Measurements from ENCODE around the gene SLC1A5. TPM values are rescaled to one million over a fixed set of nuclear protein-coding genes. Genes with fewer than 3 reads are reported as not detected.
"Not testable (repeated sequence)": the region's sequence is repeated elsewhere in the genome, so short reads cannot be mapped to it uniquely, and the experiment has no call there.

Gene SLC1A5
- total RNA-seq, 1 donor from 2014 or later = 267 TPM

DNA sequence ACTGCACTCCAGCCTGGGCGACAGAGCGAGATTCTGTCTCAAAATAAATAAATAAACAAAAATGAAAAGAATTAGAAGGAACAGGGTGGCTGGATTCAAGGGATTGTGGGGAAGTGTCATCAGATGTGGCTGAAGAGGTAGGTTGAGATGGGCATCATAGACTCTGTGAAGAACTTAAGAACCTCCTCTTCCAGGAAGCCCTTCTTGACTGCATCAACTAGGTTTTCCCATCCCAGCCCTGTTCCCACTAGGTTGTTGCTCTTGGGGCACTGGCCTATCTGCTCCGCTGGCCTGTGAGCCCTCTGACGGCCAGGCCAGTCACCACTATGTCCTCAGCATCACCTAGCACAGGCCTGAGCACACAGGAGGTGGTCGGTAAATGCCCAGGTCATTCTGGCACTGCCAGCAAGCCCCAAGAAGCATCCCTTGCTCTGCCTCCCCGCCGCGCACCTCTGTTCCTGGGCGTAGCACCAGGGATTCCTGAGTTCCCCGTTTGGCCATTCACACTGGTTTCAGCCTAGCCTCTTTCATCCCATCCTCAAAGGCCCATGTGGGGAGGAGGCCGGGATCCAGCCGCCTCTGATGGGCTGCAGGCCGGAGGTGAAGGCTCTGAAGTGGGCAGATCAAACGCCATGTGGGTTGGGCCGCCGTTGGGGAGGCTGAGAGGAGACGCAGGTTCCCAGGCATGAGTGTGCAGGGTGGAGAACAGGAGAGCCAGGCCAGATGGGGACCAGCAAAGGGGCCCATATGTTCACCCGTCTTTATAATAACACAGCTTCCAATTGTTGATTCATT is 27.6 kb upstream of the SLC1A5 start:
- peaks cover 2% of the 10 kb centered on the region for H3K27me3 Mint-ChIP-seq (ENCODE audit: insufficient read depth)
- no peak overlapping the region for H3K27ac Mint-ChIP-seq
- no peak for DNase-seq (ENCODE audit: low spot score)
- peaks cover 16% of the 10 kb centered on the region for H3K4me1 Mint-ChIP-seq (ENCODE audit: low read depth)
- intact Hi-C loops (cut with micrococcal nuclease) = no loop called here
- no peaks in the 10 kb centered on the region for H3K36me3 Mint-ChIP-seq (ENCODE audit: low read depth)
- no peaks in the 10 kb centered on the region for H3K9me3 Mint-ChIP-seq
- no peak overlapping the region for H3K4me3 Mint-ChIP-seq

DNA sequence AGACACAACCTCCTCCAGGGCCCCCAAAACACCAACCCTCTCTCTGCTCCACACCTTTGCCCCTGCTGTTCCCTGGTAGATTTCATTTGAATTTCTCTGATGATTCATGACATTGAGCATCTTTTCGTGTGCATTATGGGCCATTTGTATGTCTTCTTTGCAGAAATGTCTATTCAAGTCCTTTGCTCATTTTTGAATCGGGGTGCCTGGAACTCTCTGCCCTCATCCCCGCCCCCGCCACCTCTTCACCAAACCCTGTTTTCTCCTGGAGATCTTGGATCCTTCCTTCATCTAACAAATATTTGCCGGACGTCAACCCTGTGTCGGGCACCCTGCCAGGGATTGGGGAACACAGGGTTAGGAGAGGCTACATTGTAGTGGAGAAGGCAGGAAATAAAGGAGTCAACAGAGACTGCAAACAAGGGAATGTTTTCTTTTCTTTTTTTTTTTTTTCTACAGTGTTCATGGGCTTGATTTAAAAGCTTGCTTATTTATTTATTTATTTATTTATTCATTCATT is 25.5 kb upstream of the SLC1A5 start:
- no peak for DNase-seq (ENCODE audit: low spot score)
- Mint-ChIP-seq H3K9me3 (no peaks in the 10 kb centered on the region), H3K27me3 (ENCODE audit: insufficient read depth) (peaks cover 2% of the 10 kb centered on the region), H3K36me3 (ENCODE audit: low read depth) (no peaks in the 10 kb centered on the region), H3K27ac (no peak overlapping the region), H3K4me3 (no peak overlapping the region), H3K4me1 (ENCODE audit: low read depth) (no peaks in the 10 kb centered on the region)
- intact Hi-C loops (cut with micrococcal nuclease) = no loop called here

DNA sequence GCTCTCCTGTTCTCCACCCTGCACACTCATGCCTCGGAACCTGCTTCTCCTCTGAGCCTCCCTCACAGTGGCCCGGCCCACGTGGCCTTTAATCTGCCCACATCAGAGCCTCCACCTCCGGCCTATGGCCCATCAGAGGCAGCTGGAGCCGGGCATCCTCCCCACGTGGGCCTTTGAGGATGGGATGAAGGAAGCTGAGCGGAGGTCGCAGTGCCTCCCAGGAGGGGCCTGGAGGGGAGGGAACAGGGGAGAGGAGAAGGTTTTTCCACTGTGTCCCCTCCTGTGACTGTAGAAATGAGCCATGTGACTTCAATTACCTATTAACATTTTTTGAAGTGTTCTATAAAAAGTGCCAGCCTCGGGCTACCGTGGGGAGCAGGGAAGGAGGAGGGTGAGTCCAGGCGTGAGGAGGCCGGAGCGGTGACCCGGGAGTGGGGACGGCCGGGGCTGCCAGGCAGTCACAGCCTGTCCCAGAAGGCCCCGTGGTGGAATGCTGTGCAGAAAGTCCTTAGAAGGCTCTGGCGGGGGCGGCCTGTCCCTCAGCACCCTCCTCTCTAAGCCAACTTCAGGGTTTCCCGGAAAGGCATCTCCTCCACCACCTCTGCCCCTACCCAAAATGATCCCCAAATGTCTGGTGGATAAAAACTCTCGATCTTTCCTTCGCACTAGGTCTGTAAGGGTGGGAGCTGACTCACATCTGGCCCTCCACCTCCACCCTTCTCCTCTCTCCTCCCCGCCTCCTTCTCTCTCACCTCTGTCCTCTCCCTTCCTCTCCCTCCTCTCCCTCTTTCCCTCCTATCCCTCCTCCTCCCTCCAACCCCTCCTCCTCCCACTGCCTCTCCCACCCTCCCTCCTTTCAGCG is 24.8 kb upstream of the SLC1A5 start:
- Mint-ChIP-seq H3K9me3 (no peaks in the 10 kb centered on the region), H3K4me3 (no peak overlapping the region), H3K27ac (no peak overlapping the region), H3K4me1 (ENCODE audit: low read depth) (no peaks in the 10 kb centered on the region), H3K36me3 (ENCODE audit: low read depth) (no peaks in the 10 kb centered on the region), H3K27me3 (ENCODE audit: insufficient read depth) (peaks cover 2% of the 10 kb centered on the region)
- intact Hi-C loops (cut with micrococcal nuclease) = no loop called here
- DNase-seq (ENCODE audit: low spot score) = no peak

DNA sequence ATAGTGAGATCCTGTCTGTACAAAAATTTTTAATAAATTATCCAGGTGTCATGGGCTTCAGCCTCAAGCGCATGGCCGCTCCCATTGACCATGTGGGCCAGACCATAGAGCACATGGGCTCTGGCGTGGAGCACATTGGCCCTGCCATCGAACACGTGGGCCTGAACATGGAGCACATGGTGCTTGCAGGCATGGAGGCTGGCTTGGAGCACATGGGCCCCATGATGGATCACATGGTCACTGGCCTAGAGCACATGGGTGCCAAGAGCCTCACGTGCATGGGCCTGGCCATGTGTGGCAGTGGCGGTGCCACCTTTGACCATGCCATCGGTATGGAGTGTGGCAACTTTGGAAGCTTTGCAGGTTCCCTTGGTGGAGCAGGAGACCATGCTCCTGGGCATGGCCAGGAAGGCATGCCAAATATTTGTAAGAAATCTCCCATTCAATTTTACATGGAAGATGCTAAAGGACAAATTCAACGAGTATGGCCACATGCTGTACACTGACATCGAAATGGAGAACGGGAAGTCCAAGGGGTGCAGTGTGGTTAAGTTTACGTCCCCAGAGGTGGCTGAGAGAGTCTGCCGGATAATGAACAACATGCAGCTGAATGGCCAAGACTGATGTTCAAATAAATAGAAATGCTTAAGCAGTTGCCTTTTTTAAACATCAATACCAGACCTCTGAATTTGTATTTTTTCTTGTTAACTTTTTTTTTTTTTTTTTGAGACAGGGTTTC is 21.3 kb upstream of the SLC1A5 start:
- Mint-ChIP-seq H3K4me1 (ENCODE audit: low read depth) (no peaks in the 10 kb centered on the region), H3K9me3 (no peaks in the 10 kb centered on the region), H3K4me3 (no peak overlapping the region), H3K27ac (no peak overlapping the region), H3K27me3 (ENCODE audit: insufficient read depth) (peaks cover 2% of the 10 kb centered on the region), H3K36me3 (ENCODE audit: low read depth) (no peaks in the 10 kb centered on the region)
- intact Hi-C loops (cut with micrococcal nuclease) = no loop called here
- DNase-seq (ENCODE audit: low spot score) = no peak

DNA sequence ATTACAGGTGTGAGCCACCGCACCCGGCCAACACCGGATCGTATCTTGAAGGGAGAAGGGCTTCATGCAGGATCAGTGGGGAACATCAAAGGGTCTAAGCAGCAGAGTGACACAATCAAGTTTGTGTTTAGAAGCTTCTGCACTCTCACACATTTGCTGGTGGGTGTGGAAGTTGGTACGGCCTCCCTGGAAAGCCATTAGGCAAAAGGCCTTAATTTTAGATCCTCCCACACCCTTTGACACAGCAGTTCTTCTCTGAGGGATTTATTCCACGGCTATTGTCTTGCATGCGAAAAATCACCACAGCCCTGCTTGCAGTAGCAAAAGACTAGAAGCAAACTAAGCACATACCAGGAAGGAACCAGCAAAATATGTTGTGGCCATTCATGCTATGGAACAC is 18.3 kb upstream of the SLC1A5 start:
- H3K27ac Mint-ChIP-seq = no peak overlapping the region
- intact Hi-C loops (cut with micrococcal nuclease) = no loop called here
- H3K27me3 Mint-ChIP-seq (ENCODE audit: insufficient read depth) = no peaks in the 10 kb centered on the region
- DNase-seq (ENCODE audit: low spot score) = no peak
- no peaks in the 10 kb centered on the region for H3K9me3 Mint-ChIP-seq
- no peaks in the 10 kb centered on the region for H3K4me1 Mint-ChIP-seq (ENCODE audit: low read depth)
- H3K4me3 Mint-ChIP-seq = no peak overlapping the region
- no peaks in the 10 kb centered on the region for H3K36me3 Mint-ChIP-seq (ENCODE audit: low read depth)

DNA sequence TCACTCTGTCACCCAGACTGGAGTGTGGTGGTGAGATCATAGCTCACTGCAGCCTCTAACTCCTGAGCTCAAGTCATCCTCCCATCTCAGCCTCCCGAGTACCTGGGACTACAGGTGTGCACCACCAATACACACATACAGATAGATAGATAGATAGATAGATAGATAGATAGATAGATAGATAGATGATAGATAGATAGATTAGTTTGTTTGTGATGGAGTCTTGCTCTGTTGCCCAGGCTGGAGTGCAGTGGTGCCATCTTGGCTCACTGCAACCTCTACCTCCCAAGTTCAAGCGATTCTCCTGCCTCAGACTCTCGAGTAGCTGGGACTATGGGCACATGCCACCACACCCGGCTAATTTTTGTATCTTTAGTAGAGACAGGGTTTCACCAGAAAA is 16.0 kb upstream of the SLC1A5 start:
- H3K9me3 Mint-ChIP-seq; H3K27ac Mint-ChIP-seq; H3K4me1 Mint-ChIP-seq (ENCODE audit: low read depth); H3K27me3 Mint-ChIP-seq (ENCODE audit: insufficient read depth); H3K36me3 Mint-ChIP-seq (ENCODE audit: low read depth); intact Hi-C loops (cut with micrococcal nuclease); DNase-seq (ENCODE audit: low spot score); H3K4me3 Mint-ChIP-seq: not testable (repeated sequence)

DNA sequence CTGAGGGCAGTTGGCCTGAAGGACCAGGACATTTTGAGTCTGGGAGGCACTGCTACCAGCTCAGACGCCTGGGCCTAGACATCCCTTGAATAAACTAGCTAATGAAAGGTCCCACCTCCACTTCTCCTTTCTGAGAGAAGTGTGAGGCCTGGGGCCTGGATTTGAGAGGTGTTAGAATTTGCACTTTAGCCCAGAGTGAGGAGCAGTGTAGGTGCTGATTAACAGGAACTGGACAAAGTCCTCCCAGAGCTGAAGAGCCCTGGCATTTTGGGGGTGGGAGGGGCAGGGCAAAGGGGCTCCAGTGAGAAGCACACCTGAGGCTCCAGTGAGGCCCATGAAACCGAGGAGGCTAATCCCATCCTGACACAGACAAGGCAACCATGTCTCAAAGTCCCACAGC is 15.2 kb upstream of the SLC1A5 start:
- no peak for DNase-seq (ENCODE audit: low spot score)
- H3K9me3 Mint-ChIP-seq = no peaks in the 10 kb centered on the region
- H3K27me3 Mint-ChIP-seq (ENCODE audit: insufficient read depth) = no peaks in the 10 kb centered on the region
- H3K4me3 Mint-ChIP-seq = no peak overlapping the region
- no peaks in the 10 kb centered on the region for H3K36me3 Mint-ChIP-seq (ENCODE audit: low read depth)
- intact Hi-C loops (cut with micrococcal nuclease) = no loop called here
- no peaks in the 10 kb centered on the region for H3K4me1 Mint-ChIP-seq (ENCODE audit: low read depth)
- H3K27ac Mint-ChIP-seq = no peak overlapping the region

DNA sequence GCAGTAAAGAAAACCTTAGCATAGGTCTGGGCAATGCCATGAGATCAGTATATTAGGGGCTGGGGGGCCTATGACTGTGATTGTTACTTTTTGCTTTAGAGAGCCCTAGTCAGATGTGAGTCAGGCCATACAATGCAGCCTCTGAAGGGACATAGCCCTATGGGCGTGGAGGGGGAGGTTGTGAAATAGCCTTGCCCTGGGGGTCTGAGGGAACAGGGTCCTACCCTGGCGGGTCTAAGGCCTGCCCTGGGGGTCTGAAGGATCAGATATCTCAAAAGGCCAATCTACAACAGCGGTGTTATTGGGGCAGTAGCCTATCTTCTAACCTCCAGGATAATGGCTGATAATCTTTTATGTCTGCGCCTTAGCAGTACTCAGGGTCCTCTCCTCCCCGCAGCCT is 13.8 kb upstream of the SLC1A5 start:
- no peak overlapping the region for H3K4me3 Mint-ChIP-seq
- H3K36me3 Mint-ChIP-seq (ENCODE audit: low read depth) = no peaks in the 10 kb centered on the region
- H3K27ac Mint-ChIP-seq = no peak overlapping the region
- no peaks in the 10 kb centered on the region for H3K4me1 Mint-ChIP-seq (ENCODE audit: low read depth)
- intact Hi-C loops (cut with micrococcal nuclease) = no loop called here
- H3K27me3 Mint-ChIP-seq (ENCODE audit: insufficient read depth) = no peaks in the 10 kb centered on the region
- DNase-seq (ENCODE audit: low spot score) = no peak
- H3K9me3 Mint-ChIP-seq = no peaks in the 10 kb centered on the region

DNA sequence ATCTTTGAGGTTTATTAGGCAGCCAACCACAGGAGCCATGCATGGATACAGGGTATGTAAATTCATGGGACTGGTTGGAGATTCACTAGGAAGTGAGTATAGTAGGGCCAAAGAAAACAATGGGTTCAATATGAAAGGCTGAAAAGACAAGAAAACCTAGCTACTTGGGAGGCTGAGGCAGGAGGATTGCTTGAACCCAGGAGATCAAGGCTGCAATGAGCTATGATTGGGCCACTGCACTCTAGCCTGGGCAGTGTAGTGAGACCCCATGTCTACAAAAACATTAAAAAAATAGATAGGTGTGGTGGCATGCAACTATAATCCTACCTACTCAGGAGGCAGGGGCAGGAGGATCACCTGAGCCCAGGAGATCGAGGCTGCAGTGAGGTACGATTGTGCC is 10.3 kb upstream of the SLC1A5 start:
- no peak for DNase-seq (ENCODE audit: low spot score)
- H3K27ac Mint-ChIP-seq = no peak overlapping the region
- intact Hi-C loops (cut with micrococcal nuclease) = no loop called here
- H3K9me3 Mint-ChIP-seq = no peaks in the 10 kb centered on the region
- H3K4me1 Mint-ChIP-seq (ENCODE audit: low read depth) = no peaks in the 10 kb centered on the region
- H3K27me3 Mint-ChIP-seq (ENCODE audit: insufficient read depth) = peaks cover 2% of the 10 kb centered on the region
- H3K36me3 Mint-ChIP-seq (ENCODE audit: low read depth) = no peaks in the 10 kb centered on the region
- no peak overlapping the region for H3K4me3 Mint-ChIP-seq

DNA sequence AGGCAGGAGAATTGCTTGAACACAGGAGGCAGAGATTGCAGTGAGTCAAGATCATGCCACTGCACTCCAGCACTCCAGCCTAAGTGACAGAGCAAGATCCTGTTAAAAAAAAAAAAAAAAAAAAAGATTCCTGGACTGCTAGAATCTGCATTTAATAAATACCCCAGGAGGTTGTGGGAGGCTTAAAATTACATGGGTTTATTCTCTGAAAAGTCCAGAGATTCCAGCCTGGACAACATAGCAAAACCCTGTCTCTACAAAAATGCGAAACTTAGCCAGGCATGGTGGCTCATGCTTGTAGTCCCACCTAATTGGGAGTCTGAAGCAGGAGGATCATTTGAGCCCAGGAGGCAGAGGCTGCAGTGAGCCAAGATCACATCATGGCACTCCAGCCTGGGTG is 9.5 kb upstream of the SLC1A5 start:
- Mint-ChIP-seq H3K4me3 (no peak overlapping the region), H3K4me1 (ENCODE audit: low read depth) (no peaks in the 10 kb centered on the region), H3K36me3 (ENCODE audit: low read depth) (no peaks in the 10 kb centered on the region)

DNA sequence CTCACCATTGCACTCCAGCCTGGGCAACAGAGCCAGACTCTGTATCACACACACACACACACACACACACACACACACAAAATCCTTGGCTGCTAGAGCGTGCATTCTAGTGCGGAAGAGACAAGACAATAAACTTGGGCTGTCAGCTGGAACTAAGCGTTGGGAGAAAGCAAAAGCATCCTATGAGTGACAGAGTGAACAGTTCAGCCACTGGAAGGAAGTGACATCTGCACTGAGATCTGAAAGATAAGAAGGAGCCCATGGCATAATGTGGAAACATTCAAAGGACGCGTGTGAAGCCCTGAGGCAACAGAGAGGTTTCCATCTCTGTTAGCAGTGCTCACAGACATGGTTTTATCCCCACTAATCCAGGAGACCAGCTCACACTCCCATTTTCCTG is 3.5 kb upstream of the SLC1A5 start:
- H3K4me1 Mint-ChIP-seq (ENCODE audit: low read depth) = peaks cover 27% of the 10 kb centered on the region
- H3K36me3 Mint-ChIP-seq (ENCODE audit: low read depth) = peaks cover 3% of the 10 kb centered on the region
- intact Hi-C loops (cut with micrococcal nuclease) = no loop called here

More for the DNA sequence above, 9.5 kb upstream of the SLC1A5 start:
- Mint-ChIP-seq H3K27me3 (ENCODE audit: insufficient read depth) (peaks cover 5% of the 10 kb centered on the region), H3K27ac (no peak overlapping the region), H3K9me3 (no peaks in the 10 kb centered on the region)
- intact Hi-C loops (cut with micrococcal nuclease) = no loop called here
- no peak for DNase-seq (ENCODE audit: low spot score)

DNA sequence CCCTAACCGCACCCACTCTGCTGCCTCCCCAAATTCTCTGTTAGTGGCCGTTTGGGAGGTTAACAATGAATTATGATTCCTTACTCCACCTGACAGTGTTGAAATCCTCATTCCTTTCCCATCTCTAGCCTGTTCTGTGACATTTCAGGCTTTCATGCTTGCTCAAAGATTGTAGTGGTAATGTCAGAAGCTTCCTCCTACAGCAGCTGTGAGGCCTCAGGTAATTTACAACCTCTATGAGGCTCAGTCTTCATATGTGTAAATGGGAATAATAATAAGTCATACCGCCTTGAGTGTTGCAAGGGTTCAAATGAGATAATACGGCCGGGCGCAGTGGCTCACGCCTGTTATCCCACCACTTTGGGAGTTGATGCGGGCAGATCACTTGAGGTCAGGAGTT is 977 bp upstream of the SLC1A5 start:
- H3K27me3 Mint-ChIP-seq (ENCODE audit: insufficient read depth) = peaks cover 3% of the 10 kb centered on the region
- peak overlapping the region; percentile 2 for H3K4me3 Mint-ChIP-seq
- no peak overlapping the region for H3K27ac Mint-ChIP-seq
- DNase-seq (ENCODE audit: low spot score) = no peak
- H3K4me1 Mint-ChIP-seq (ENCODE audit: low read depth) = peaks cover 47% of the 10 kb centered on the region
- intact Hi-C loops (cut with micrococcal nuclease) = loop anchor here (2.0 to 10.0 kb wide), 4 partner anchors 61 to 323 kb away; partner anchors contain the start of genes AP2S1, CALM3 and ZC3H4
- peaks cover 29% of the 10 kb centered on the region for H3K36me3 Mint-ChIP-seq (ENCODE audit: low read depth)
- no peaks in the 10 kb centered on the region for H3K9me3 Mint-ChIP-seq

More for the DNA sequence above, 3.5 kb upstream of the SLC1A5 start:
- Mint-ChIP-seq H3K27me3 (ENCODE audit: insufficient read depth) (peaks cover 5% of the 10 kb centered on the region), H3K4me3 (peak overlapping the region; percentile 31), H3K27ac (peak overlapping the region; percentile 55), H3K9me3 (no peaks in the 10 kb centered on the region)
- peak; percentile 41 for DNase-seq (ENCODE audit: low spot score)

Data from activated T-helper 1 cell treated with anti-CD3 and anti-CD28 coated beads, Interleukin-12 subunit alpha, Interleukin-12 subunit beta, Interleukin-2, Interleukin-4 antibody, amounts not matched to agents 30 ng/mL and 10 ng/mL and 1 ng/mL, durations not matched to agents 14 hours and 24 hours and 36 hours (primary cell).